Measurements from ENCODE around the gene IMPDH1.

Gene IMPDH1

DNA sequence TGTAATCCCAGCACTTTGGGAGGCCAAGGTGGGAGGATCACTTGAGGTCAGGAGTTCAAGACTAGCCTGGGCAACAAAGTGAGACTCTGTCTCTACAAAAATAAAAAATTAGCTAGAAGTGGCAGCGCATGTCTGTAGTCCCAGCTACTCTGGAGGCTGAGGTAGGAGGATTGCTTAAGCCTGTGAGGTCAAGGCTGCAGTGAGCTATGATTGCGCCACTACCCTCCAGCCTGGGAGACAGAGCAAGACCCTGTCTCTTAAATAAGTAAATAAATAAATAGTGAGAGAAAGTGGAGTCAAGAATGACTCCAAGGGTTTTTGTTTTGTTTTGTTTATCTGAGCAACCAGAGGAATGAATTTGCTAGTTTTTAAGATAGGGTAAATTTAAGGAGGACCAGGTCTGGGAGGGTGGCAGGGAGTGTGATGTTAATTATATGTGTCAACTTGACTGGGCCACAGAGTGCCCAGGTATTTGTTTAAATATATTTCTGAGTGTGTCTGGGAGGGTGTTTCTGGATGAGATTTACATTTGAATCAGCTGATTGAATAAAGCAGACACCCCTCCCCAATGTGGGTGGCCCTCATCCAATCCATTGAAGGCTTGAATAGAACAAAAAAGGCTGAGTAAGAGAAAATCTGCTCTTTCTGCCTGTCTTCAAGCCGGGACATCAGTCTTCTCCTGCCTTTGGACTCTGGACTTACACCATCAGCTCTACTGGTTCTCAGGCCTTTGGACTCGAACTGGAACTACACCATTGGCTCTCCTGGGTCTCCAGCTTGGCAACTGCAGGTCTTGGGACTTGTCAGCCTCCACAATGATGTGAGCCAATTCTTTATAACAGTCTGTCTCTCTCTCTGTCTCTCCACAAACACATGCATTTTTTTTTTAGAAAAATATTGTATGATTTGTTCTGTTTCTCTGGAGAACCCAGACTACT lies 23.5 kb downstream of the IMPDH1 start:
- no peak for DNase-seq

DNA sequence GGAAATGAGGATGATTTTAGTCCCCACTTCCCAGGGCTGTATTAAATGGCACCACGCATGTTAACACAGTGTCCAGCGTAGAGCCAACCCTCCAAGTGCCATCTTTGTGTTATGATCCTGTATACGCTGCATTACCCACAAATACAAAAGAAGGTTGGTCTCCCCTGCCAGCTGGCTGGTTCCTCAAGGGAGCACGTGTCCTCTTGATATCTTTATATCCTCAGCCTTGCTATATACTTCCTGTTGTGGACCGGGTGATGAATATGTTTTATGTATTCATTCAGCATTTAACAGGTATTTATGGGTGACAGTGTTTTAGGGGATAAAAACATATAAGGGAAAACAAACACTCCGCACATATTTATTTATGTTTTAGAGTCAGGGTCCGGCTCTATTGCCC lies 25.1 kb downstream of the IMPDH1 start:
- no peak for DNase-seq

DNA sequence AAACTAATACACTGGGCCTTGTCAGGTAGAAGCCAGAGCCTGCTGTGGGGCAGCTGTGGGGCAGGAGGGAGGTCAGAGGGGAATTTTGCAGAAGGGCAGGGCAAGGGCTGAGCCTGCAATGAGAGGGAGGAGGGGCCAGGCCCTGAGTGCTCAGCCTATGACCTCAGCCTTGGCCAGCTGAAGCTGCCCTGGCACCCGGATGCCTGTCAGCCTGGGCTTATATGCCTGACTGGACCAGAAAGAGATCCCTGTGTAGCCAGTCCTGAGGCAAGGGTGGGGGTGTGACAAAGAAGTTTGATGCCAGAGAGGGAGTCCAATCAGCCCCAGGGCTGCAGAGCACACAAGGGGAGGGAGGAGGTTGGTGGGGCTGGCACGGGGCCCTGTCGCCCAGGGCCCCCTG lies 26.0 kb downstream of the IMPDH1 start:
- no peak for DNase-seq

DNA sequence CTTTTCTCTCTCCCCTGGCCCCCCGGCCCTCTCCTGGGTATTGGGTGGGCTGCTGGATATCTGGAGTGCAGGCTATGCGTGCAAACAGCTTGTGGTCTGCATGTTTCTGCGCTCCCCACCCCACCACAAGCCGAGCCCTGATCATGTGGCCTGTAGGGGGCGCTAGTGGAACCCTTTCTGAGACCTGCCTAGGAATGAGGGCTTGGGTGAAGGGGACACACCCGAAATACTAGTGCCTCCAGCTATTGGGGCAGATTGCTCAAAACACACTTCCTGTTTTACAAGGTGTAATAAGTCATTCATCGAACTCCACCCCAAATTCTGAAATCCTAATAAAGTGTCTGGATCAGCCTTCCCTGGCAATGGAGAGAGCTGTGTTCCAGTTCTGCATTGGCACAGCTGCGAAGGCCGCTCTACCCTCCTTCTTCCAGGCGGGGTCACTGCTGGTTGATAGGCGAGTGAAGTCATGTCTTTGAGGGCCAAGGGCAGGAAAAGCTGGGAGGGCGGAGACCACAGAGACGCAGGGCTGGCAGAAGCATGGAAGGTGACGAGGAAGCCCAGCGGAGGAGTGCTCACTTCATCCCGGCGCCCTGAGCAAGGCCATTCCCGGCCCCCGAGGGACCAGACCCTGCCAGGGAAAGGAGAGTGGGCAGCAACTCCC lies 28.5 kb downstream of the IMPDH1 start:
- peak; percentile 74 for DNase-seq

DNA sequence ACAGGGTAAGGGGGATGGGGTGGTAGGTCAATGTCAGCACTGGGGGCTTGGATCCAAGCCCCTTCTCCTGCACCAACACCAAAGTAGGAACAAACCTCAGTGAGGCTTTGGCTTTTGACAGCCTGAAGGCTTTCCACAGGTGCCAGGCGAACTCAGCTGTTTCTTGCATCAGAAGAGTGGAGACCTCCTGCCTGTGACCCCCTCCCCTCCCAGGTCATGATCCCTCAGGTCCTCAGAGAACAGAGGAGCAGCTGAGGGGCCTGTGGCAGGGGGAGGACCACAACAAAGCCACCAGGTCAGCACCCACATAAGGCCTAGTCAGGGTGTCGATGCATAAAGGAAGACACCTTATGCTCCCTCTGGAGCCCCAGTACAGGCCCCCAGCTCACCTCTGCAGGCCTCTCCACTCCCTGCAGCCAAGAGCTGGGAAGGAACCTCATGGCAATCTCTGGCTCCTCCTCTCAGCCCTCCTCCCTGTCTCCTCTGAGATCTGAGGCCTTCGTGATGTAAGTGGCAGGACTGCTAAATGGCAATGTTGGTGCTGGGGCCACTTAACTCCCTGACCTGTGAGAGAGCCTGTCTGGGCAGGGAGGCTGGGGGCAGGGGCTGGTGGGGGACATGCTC lies 29.2 kb downstream of the IMPDH1 start:
- no peak for DNase-seq

DNA sequence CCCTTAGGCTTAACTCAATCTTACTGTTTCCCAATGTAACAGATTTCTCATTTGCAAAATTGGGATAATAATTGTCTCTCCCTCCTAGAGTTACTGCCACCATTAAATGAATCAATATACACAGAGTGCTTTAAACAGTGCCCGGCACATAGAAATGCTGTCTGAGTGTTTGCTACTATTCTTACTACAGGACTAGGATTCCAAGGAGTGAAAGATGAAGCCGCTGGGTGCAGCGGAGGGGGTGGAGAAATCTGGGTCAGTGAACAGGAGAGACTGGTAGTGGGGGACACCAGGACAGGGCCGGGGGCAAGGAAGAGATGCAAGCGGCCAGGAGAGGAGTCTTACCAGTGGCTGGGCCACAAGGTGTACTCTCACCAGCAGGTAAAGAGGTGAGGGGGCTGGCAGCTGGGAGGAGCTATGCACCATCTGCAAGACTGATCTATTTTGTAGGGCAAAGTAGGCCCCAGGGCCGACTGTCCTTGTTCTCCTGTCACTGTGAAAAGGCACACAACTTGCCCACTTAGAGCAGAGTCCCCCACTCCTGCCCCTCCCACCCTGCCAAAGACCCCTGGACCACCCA lies 29.8 kb downstream of the IMPDH1 start:
- no peak for DNase-seq

DNA sequence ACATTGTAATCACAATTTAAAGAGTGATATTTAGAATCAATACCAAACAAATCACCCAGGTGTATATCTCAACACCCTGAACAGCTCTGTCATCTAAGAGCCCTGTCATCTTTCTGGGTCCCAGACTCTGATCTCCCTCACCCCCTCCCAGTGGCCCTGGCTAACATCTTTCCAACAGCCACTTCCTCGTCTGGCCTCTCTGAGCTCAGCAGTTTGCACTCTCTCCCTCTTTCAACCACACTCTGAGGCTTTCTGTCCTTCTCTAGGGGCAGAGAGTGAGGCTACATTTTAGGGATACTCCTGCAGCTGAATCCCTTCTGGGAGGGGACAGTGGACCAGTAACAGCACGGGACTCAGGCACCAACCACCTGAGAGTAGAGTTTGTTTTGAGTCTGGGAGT lies 31.1 kb downstream of the IMPDH1 start:
- DNase-seq: no peak

DNA sequence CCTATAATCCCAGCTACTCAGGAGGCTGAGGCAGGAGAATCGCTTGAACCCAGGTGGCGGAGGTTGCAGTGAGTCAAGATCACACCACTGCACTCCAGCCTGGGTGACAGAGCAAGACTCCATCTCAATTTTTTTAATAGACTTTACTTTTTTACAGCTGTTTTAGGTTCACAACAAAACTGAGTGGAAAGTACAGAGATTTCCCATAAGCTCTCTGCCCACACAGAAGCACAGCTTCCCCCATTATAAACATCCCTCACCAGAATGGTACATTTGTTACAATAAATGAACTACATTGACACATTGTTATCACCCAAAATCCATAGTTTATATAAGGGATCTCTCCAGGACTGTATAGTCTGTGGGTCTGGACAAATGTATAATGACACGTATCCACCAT lies 33.7 kb downstream of the IMPDH1 start:
- DNase-seq: no peak

DNA sequence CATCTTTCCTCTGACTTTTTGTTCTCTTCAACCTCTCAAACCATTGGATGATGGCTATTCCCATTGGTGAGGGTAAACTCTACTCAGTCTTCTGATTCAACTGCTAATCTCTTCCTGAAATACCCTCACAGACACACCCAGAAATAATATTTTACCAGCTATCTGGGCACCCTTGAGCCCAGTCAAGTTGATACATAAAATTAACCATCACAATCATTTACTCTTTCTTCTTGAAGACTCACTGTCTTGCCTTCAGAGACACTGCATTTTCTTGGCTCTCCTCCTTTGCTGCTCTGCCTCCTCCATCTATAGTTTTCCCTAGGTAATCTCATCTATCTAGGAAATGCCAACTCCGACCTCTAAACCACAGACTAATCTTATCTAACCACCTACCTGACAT lies 35.7 kb downstream of the IMPDH1 start:
- DNase-seq: no peak

DNA sequence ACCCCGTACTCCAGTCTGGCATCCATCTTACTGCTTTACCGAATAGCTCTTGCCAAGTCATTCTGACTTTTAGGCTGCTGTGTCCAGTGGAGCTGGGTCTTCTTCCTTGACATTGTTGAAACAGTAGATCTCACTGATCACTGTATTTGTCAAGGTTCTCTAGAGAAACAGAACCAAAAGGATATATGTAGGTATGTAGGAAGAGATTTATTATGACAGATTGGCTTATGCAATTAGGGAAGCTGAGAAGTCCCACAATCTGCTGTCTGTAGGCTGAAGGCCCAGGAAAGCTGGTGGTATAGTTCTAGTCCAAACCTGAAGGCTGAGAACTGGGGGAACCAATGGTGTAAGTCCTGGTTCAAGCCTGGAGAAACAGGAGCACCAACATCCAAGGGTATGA lies 36.2 kb downstream of the IMPDH1 start:
- DNase-seq: no peak

DNA sequence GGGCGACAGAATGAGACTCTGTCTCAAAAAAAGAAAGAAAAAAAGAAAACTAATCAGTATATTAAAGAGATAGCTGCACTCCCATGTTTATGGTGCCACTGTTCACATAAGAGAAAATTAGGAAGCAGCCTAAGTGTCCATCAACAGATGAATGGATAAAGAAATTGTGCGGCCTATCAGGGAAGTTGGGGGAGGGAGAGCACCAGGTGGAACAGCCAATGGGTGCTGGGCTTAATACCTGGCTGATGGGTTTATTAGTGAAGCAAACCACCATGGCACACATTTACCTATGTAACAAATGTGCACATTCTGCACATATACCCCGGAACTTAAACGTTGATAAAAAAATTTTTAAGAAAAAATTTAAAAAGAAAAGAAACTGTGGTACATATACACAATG lies 39.3 kb downstream of the IMPDH1 start:
- no peak for DNase-seq

DNA sequence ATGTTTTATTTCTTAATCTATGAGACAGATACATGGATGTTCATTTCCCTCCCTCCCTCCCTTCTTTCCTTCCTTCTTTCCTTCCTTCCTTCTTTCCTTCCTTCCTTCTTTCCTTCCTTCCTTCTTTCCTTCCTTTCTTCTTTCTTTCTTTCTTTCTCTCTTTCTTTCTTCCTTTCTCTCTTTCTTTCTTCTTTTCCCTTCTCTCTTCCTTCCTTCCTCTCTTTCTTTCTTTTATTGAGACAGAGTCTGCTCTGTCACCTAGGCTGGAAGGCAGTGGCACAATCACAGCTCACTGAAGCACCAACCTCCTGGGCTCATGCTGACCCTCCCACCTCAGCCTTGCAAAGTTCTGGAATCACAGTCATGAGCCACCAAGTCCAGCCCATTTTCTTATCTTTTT lies 42.8 kb downstream of the IMPDH1 start:
- no peak for DNase-seq

DNA sequence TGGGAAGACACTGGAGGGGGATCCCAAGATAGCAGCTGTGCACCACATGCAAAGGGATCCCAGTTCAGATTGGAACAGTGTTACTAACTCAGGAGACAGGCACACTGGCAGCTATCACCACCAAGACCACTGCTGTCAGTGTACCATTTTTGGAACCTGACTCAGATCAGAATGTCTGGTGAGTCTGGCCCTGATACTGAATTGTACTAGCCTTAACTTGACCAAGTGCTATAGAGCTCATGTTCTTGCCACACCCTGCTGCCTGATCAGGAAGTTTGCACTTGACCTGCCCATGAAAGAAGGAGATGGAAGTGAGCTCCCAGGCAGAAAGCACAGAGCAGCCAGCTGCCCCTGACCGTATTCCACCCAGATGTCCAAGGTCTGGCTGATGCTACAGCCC lies 43.5 kb downstream of the IMPDH1 start:
- DNase-seq: no peak

DNA sequence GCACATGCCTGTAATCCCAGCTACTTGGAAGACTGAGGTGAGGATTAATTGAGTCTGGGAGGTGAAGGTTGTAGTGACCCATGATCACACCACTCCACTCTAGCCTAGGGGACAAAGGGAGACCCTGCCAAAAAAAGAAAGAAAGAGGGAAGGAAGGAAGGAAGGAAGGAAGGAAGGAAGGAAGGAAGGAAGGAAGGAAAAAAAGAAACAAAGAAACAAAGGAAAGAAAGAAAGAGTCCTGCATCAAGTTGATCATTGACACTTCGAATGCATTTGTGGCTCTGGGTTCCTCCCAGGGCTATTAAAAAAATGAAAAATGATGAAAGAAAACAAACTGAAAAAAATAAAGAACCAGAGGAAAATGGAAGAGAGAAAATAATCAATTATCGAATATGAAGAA lies 44.4 kb downstream of the IMPDH1 start:
- DNase-seq: no peak

DNA sequence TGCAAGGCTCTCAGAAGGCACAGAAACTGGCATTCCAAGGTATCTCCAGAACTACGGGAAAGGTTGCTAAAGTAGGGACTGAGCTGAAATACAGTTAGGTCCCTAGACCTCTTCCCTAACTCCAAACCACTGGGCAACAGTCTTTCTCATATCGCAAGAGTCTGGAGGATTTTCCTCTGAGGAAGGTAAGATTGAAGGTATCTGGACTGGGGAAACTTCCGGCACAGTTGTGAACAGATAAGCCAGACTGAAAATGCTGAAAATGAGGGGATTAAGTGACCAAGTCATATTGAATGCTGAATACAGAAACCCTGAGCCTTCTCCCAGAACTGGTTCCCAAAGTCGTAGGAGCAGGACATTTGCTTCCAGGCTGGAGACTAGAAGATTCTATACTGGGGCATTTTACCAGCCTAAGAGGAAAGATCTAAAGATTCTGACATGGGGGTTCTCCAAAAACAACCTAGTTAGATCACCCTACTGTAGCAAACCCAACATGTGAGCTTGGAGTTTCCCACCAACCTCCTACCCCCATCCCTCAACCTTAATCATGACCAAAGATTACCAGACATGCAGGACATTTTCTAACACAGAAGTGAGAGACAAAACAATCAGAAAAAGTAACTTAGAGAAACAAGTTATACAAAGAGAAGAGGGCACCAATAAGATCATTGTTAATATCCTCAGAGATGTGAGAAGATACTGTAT lies 45.5 kb downstream of the IMPDH1 start:
- no peak for DNase-seq

DNA sequence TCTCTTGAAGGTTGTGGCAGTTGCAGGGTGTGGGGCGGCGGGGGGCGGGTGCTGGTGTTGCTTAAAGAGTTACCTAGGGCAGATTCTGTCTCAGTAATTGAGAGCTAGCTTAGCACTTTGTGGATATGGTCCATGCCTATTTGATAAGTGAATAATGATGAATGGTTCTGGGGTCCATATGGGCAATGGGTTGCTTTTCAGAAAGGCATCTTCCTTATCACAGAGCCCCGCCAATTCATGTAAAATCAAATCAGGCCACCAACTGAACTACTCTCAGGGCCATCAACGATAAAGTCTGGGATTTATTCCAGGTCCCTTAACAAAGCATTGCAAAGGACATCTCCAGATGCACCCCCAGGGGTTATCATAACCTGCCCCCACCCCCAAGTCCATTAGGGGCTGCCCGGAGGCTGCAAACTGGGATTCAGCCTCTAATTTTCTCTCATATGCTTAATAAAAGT lies 46.5 kb downstream of the IMPDH1 start:
- DNase-seq: no peak

DNA sequence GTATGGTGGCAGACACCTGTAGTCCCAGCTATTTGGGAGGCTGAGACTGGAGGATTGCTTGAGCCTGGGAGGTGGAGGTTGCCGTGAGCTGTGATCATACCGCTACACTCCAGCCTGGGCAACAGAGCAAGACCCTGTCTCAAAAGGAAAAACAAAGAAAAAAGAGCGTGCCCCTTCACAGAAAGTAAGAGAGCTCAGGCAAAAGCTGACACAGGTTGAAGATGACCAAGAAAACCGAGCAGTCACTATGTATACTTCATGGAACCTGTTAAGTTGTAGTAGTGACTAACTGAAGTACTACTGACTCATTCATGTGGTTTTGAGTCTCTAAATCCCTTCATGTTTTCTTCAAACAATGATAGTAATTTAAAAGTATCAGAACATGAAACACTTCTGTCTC lies 47.1 kb downstream of the IMPDH1 start:
- no peak for DNase-seq

DNA sequence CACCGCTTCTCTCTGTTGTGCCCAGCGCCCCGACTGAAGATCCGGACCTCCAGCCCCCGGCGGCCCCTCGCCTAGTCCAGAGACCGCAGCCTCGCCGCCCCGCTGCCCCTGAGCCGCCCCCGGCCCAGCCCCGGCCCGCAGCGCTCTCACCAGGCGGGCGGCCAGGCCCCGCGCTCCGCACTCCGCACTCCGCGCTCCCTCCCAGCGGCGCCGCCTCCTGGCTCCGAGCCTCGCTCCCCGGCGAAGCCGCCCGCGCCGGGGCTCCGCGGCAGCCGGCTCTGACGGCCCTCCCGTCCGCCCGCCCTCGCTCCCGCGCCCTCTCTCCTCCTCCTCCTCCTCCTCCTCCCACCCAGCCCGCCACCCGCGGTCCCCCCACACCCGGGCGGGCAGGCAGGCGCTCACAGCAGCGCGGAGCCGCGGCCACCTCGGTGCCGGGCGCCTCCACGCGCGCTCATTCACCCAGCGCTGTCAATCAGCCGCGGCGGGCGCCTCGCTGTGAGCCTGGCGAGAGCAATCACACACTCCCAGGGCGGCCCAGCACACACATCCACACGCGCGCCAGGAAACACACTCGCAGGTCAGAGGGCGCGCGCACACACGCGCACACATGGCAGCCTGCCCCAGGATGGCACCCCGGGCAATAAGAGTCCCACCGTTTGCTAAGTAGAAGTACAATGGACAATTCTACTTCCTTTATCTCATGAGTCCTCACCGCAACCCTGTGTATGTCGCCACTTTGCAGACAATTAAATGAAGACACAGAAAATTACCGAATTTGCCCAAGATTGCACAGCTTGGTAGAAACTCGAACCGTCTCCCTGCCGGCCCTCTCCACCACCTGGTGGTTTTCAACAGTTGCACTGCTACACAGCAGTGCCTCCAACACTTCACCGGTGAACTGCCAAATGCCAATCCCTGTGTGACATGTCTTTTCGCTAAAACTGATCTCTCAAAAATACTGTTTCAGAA lies 48.1 kb downstream of the IMPDH1 start, which contains the start of gene PRRT4:
PRRT4 (minus strand) TSS at position 280 of the 969 bp plus-strand sequence.
- DNase-seq: peak; percentile 71

DNA sequence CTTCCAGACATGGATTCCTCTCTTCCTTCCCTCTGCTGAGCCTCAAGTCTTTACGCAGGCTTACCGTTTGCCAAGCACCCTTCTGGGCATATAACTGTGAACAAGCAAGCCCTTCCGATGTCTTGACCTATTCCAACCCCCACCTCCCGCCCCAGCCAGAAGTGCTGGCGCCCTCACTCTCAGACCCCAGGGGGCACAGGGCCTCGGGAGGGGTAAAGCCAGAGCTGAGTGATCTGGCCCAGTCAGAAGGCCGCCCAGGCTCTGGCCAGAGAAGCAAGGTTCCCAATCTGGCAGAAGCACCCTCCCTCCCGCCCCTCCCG lies 49.5 kb downstream of the IMPDH1 start:
- no peak for DNase-seq

DNA sequence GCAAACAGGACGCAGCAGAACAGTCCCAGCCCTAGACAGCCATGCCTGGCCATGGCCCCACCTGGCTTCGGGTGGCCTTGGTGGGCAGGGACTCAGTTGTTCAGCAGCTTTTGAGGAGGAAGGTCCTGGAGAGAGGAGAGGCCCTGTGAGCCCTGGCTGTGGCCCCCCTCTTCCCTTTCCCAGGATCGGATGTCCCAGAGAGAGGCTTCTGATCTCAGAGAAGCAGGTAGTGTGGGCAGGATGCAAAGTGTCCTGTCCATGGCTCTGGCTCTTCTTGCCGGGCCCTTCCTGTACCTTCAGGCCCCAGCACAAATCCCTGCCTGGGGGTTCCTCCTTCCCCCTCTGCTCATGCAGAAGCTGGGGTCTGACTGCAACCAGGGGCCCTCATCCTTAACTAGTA lies 49.8 kb downstream of the IMPDH1 start:
- DNase-seq: no peak

DNA sequence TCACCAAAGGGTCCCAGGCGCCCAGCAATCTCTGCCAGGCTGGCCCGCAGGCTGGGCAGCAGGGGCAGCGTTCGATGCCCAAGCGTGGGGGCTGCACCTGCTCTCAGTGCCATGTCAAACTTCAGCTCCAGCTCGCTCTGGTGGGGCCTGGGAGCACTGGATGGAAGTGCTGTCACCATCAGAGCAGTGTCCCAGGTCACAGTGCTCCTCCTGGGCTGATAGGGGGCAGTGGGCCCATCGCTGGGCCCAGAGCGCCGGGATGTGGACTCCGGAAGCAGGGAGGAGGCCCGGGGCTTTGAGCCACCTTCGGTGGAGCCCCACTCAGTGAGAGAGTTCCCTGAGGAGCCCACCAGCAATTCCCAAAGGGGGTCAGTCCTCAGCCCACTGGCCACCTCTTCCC lies 50.4 kb downstream of the IMPDH1 start:
- no peak for DNase-seq

DNA sequence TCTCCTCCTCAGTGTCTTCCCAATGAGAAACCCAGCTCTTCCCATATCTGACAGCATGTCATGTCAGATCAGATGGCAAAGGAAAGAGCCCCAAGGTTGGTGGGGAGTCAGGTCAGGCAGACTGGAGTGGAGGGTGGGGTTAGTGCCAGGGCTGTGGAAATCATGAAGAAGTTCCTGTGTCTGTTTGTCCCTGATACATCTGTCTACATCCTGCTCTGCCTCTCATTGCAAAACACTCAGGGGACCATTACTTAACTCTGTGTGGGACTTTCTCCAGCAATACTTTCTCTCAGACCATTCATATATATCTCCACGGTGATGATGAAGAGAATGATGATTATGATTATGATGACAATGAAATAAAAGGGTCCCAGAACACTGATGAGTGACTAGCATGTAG lies 51.5 kb downstream of the IMPDH1 start:
- no peak for DNase-seq

All from activated CD8-positive, alpha-beta memory T cell treated with anti-CD3 and anti-CD28 coated beads for 24 hours (primary cell).